ENCODE data around the gene CDRT4.

- TF ChIP-seq GATA2 (IDR thresholded peaks at IDR 0.05; ENCODE audit: low read depth, low read length): no peak
- no peak for TF ChIP-seq GATA3 (IDR thresholded peaks at IDR 0.05; ENCODE audit: low read depth, low read length)
These were observed 44.9 kb downstream of the CDRT4 start for GRCh38 chr17:15422392-15422965.

Data from SH-SY5Y (cell line).